ENCODE measurements around the gene KLK15.

The KLK15 gene

DNA sequence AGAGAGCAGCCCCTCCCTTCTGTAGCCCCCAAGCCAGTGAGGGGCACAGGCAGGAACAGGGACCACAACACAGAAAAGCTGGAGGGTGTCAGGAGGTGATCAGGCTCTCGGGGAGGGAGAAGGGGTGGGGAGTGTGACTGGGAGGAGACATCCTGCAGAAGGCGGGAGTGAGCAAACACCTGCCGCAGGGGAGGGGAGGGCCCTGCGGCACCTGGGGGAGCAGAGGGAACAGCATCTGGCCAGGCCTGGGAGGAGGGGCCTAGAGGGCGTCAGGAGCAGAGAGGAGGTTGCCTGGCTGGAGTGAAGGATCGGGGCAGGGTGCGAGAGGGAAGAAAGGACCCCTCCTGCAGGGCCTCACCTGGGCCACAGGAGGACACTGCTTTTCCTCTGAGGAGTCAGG, 25.5 kb upstream of the KLK15 start:
- peaks cover 66% of the 10 kb centered on the region for H3K27me3 Mint-ChIP-seq
- H3K27ac Mint-ChIP-seq: no peak overlapping the region
- H3K36me3 Mint-ChIP-seq (ENCODE audit: low read depth): no peaks in the 10 kb centered on the region
- H3K4me3 Mint-ChIP-seq: no peak overlapping the region
- no peak for DNase-seq
- H3K4me1 Mint-ChIP-seq: no peaks in the 10 kb centered on the region
- ATAC-seq: no peak
- H3K9me3 Mint-ChIP-seq: peaks cover 8% of the 10 kb centered on the region

- peaks cover 65% of the 10 kb centered on the region for H3K27me3 Mint-ChIP-seq
- ATAC-seq: no peak
These were observed 24.0 kb upstream of the KLK15 start for GRCh38 chr19:50857366-50857765.

DNA sequence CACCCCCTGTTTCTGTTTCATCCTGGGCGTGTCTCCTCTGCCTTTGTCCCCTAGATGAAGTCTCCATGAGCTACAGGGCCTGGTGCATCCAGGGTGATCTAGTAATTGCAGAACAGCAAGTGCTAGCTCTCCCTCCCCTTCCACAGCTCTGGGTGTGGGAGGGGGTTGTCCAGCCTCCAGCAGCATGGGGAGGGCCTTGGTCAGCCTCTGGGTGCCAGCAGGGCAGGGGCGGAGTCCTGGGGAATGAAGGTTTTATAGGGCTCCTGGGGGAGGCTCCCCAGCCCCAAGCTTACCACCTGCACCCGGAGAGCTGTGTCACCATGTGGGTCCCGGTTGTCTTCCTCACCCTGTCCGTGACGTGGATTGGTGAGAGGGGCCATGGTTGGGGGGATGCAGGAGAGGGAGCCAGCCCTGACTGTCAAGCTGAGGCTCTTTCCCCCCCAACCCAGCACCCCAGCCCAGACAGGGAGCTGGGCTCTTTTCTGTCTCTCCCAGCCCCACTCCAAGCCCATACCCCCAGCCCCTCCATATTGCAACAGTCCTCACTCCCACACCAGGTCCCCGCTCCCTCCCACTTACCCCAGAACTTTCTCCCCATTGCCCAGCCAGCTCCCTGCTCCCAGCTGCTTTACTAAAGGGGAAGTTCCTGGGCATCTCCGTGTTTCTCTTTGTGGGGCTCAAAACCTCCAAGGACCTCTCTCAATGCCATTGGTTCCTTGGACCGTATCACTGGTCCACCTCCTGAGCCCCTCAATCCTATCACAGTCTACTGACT, 21.4 kb upstream of the KLK15 start, which contains the start of gene KLK3:
Gene KLK3 (plus strand): TSS at position 280 of the 775 bp plus-strand sequence. CDS start 41 bp downstream, at position 321.
- Mint-ChIP-seq H3K9me3 (no peaks in the 10 kb centered on the region), H3K4me3 (no peak within 1 kb of the TSS), H3K27me3 (peaks cover 56% of the 10 kb centered on the region), H3K4me1 (no peaks in the 10 kb centered on the region), H3K27ac (no peak within 1 kb of the TSS), H3K36me3 (ENCODE audit: low read depth) (no peaks in the 10 kb centered on the region)
- ATAC-seq (no peak), DNase-seq (no peak)

More at GRCh38 chr19:50857366-50857765, 24.0 kb upstream of the KLK15 start:
- H3K9me3 Mint-ChIP-seq: peaks cover 8% of the 10 kb centered on the region
- no peak for DNase-seq
- H3K4me3 Mint-ChIP-seq: no peak overlapping the region
- no peak overlapping the region for H3K27ac Mint-ChIP-seq
- H3K4me1 Mint-ChIP-seq: no peaks in the 10 kb centered on the region
- no peaks in the 10 kb centered on the region for H3K36me3 Mint-ChIP-seq (ENCODE audit: low read depth)

DNA sequence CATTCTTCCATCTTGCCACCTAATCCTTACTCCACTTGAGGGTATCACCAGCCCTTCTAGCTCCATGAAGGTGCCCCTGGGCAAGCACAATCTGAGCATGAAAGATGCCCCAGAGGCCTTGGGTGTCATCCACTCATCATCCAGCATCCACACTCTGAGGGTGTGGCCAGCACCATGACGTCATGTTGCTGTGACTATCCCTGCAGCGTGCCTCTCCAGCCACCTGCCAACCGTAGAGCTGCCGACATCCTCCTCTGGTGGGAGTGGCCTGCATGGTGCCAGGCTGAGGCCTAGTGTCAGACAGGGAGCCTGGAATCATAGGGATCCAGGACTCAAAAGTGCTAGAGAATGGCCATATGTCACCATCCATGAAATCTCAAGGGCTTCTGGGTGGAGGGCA, 18.2 kb upstream of the KLK15 start:
- Mint-ChIP-seq H3K4me3 (no peak overlapping the region), H3K36me3 (ENCODE audit: low read depth) (no peaks in the 10 kb centered on the region), H3K27me3 (peaks cover 46% of the 10 kb centered on the region), H3K9me3 (no peaks in the 10 kb centered on the region), H3K4me1 (no peaks in the 10 kb centered on the region), H3K27ac (no peak overlapping the region)
- DNase-seq (no peak), ATAC-seq (no peak)

- peaks cover 42% of the 10 kb centered on the region for H3K27me3 Mint-ChIP-seq
- H3K36me3 Mint-ChIP-seq (ENCODE audit: low read depth): no peaks in the 10 kb centered on the region
- H3K27ac Mint-ChIP-seq: no peak overlapping the region
- H3K4me3 Mint-ChIP-seq: no peak overlapping the region
- no peak for DNase-seq
- H3K4me1 Mint-ChIP-seq: no peaks in the 10 kb centered on the region
- ATAC-seq: no peak
- no peaks in the 10 kb centered on the region for H3K9me3 Mint-ChIP-seq
These were observed 17.4 kb upstream of the KLK15 start for GRCh38 chr19:50850738-50851137.

GRCh38 chr19:50844296-50844935, 11.0 kb upstream of the KLK15 start:
- Mint-ChIP-seq H3K27me3 (peaks cover 23% of the 10 kb centered on the region), H3K27ac (no peak overlapping the region), H3K4me3 (no peak overlapping the region), H3K9me3 (peaks cover 15% of the 10 kb centered on the region), H3K4me1 (no peaks in the 10 kb centered on the region), H3K36me3 (ENCODE audit: low read depth) (no peaks in the 10 kb centered on the region)
- ATAC-seq: no peak
- no peak for DNase-seq

DNA sequence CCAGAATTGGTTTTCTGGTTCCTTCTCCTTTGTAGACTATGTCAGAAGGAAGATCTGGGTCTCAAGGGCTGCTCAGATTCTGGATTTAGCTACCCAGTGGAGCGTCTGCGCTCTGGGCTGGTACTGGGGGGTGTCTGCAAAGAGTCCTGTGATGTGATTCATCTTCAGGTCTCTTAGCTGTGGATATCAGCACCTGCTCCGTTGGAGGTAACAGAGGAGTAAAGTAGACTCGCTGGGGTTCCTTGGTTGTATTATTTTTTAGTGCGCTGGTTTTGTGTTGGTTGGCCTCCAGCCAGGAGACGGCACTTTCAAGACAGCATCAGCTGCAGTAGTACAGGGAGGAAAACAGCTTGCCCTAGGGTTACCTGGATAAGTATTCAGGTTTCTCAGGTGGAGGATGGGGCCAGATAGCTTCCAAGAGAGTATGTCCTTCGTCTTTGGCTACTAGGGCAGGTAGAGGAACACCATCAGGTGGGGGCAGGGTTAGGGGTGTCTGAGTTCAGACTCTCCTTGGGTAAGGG, 10.4 kb upstream of the KLK15 start:
- H3K27ac Mint-ChIP-seq: no peak overlapping the region

DNA sequence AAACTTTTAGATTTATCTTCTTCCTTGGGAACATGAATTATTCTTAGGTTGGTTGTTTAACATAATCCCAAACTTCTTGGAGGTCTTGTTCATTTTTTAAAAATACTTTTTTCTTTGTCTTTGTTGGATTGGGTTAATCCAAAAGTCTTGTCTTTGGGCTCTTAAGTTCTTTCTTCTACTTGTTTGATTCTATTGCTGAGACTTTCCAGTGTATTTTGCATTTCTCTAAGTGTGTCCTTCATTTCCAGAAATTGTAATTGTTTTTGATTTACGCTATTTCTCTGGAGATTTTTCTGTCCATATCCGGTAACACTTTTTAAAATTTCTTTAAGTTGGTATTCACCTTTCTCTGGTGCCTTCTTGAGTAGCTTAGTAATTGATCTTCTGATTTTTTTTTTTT, 9.8 kb upstream of the KLK15 start:
- Mint-ChIP-seq H3K36me3 (ENCODE audit: low read depth) (no peaks in the 10 kb centered on the region), H3K27ac (no peak overlapping the region), H3K9me3 (peaks cover 15% of the 10 kb centered on the region), H3K4me3 (no peak overlapping the region), H3K4me1 (no peaks in the 10 kb centered on the region), H3K27me3 (peaks cover 18% of the 10 kb centered on the region)
- DNase-seq (no peak), ATAC-seq (no peak)

More for the DNA sequence above, 10.4 kb upstream of the KLK15 start:
- no peak overlapping the region for H3K4me3 Mint-ChIP-seq
- H3K27me3 Mint-ChIP-seq: peaks cover 21% of the 10 kb centered on the region
- peaks cover 15% of the 10 kb centered on the region for H3K9me3 Mint-ChIP-seq
- no peak for DNase-seq
- no peaks in the 10 kb centered on the region for H3K4me1 Mint-ChIP-seq
- ATAC-seq: no peak
- H3K36me3 Mint-ChIP-seq (ENCODE audit: low read depth): no peaks in the 10 kb centered on the region

DNA sequence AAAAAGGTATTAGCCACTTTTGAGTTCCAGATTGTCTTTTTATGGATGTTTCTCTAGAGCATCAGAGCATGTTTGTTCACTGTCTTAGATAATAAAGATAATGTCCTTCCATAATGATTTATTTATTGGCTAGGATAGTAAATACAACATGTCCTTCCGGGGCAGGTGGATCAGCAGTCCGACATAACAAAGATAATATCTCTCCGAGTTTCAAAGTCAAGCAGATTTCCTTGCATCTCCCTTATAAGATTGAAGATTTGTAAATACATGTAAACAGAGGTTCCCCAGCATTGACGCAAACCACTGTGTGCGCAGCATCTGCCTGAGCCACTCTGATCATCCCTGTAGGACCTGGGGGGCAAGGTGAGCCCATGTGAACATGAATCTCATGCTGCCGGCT, 8.8 kb upstream of the KLK15 start:
- DNase-seq (no peak), ATAC-seq (no peak)
- peaks cover 1% of the 10 kb centered on the region for H3K4me1 Mint-ChIP-seq
- no peaks in the 10 kb centered on the region for H3K36me3 Mint-ChIP-seq (ENCODE audit: low read depth)
- H3K9me3 Mint-ChIP-seq: peaks cover 15% of the 10 kb centered on the region
- no peak overlapping the region for H3K27ac Mint-ChIP-seq
- H3K4me3 Mint-ChIP-seq: no peak overlapping the region
- H3K27me3 Mint-ChIP-seq: peaks cover 25% of the 10 kb centered on the region

DNA sequence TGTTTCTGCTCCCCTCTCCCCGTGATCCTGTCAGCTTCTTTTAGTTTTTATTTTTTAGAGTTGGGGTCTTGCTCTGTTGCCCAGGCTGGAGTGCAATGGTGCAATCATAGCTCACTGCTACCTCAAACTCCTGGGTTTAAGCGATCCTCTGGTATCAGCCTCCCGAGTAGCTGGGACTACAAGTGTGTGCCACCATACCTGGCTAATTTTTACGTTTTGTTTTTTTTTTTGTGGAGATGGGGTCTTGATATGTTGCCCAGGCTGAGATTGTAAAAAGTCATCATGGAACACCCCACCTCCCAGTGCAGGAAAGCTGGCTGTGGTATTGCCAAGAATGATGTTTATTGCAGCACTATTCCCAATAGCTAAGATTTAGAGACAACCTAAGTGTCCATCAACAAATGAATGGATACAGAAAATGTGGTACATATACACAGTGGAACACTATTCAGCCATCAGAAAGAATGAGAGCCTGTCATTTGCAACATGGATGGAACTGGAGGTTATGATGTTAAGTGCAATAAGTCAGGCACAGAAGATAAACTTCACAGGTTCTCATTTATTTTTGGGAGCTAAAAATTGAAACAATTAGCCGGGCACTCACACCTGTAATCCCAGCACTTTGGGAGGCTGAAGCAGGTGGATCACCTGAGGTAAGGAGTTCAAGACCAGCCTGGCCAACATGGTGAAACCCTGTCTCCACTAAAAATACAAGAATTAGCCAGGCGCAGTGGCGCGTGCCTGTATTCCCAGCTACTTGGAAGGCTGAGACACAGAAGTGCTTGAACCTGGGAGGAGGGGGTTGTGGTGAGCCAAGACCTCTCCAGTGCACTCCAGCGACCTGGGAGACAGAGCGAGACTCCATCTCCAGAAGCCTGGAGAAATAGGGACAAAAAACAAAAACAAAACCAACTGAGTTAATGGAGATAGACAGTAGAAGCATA, 6.6 kb upstream of the KLK15 start:
- no peak overlapping the region for H3K4me3 Mint-ChIP-seq
- no peak for ATAC-seq
- H3K27me3 Mint-ChIP-seq: peaks cover 36% of the 10 kb centered on the region
- no peak for DNase-seq
- H3K27ac Mint-ChIP-seq: no peak overlapping the region
- peaks cover 9% of the 10 kb centered on the region for H3K4me1 Mint-ChIP-seq
- no peaks in the 10 kb centered on the region for H3K36me3 Mint-ChIP-seq (ENCODE audit: low read depth)
- H3K9me3 Mint-ChIP-seq: peaks cover 15% of the 10 kb centered on the region

DNA sequence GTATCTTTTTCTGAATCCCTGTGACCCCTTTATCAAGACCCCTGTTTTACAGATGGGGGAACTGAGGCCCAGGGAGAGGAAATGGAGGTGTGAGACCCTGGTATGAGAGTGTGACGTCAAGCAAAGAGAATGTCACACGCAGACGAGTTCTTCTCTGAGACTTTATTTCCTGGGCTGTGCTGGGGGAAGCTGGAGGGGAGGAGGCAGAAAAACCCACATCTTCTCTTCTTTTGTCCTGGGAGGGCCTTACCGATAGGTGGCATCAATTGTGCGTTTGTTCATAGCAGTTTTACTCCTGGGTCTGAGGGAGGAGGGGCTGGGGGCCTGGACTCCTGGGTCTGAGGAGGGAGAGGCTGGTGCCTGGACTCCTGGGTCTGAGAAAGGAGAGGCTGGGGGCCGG, 4.9 kb upstream of the KLK15 start:
- ATAC-seq (no peak), DNase-seq (no peak)
- peaks cover 36% of the 10 kb centered on the region for H3K27me3 Mint-ChIP-seq
- peaks cover 9% of the 10 kb centered on the region for H3K4me1 Mint-ChIP-seq
- H3K9me3 Mint-ChIP-seq: peaks cover 10% of the 10 kb centered on the region
- no peak overlapping the region for H3K27ac Mint-ChIP-seq
- H3K4me3 Mint-ChIP-seq: no peak overlapping the region
- no peaks in the 10 kb centered on the region for H3K36me3 Mint-ChIP-seq (ENCODE audit: low read depth)

DNA sequence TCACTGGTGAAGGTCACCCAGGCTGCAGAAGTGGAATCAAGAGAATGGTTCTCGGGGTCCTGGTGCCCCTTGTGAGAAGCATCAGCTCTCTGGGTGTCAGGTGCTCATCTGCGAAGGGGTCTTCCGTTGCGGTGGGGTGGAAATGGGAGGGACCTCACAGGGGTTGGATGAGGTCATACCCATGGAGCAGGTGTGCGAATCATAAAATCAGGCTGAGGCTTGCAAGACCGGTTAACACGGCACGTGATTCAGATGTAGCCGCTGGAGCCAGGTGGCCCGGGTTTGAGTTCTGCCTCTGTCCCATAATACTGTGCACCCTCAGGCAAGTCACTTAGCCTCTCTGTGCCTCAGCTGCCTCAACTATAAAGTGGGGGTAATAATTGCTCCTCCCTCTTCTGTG, 3.9 kb upstream of the KLK15 start:
- no peak overlapping the region for H3K27ac Mint-ChIP-seq
- ATAC-seq: no peak
- H3K9me3 Mint-ChIP-seq: peaks cover 4% of the 10 kb centered on the region
- peaks cover 9% of the 10 kb centered on the region for H3K4me1 Mint-ChIP-seq
- peaks cover 42% of the 10 kb centered on the region for H3K27me3 Mint-ChIP-seq
- no peaks in the 10 kb centered on the region for H3K36me3 Mint-ChIP-seq (ENCODE audit: low read depth)
- DNase-seq: no peak
- H3K4me3 Mint-ChIP-seq: no peak overlapping the region

- no peak overlapping the region for H3K27ac Mint-ChIP-seq
- H3K27me3 Mint-ChIP-seq: peaks cover 44% of the 10 kb centered on the region
- peak overlapping the region; percentile 70 for H3K4me3 Mint-ChIP-seq
- ATAC-seq (no peak), DNase-seq (no peak)
- no peaks in the 10 kb centered on the region for H3K36me3 Mint-ChIP-seq (ENCODE audit: low read depth)
- no peaks in the 10 kb centered on the region for H3K9me3 Mint-ChIP-seq
- H3K4me1 Mint-ChIP-seq: peaks cover 9% of the 10 kb centered on the region
These were observed 3.3 kb upstream of the KLK15 start for GRCh38 chr19:50836543-50837195.
